ENCODE measurements around the gene PHACTR4. TPM values are rescaled to one million over a fixed set of nuclear protein-coding genes. Genes with fewer than 3 reads are reported as not detected.

PHACTR4 gene
- total and polyA plus RNA-seq, 2 of the 4 experiments (the other 2 are of a cell fraction), result 7.5 to 15.0 TPM

- Histone ChIP-seq H4K8ac (ENCODE audit: low read depth in 2 of 2, low read length in 2 of 2) (no peak overlapping the region), H3K4me2 (ENCODE audit: low read depth, low read length) (peak overlapping the region; percentile 26; the same call in 1 of the 2 replicates), H3K4me3 (ENCODE audit: insufficient read depth, low read depth, low read length) (no peak overlapping the region), H2BK20ac (ENCODE audit: low read depth, low read length) (no peak overlapping the region), H3K9me1 (ENCODE audit: insufficient read depth, low read length) (no peaks in the 10 kb centered on the region; the same call in 1 of the 2 replicates), H2BK5ac (ENCODE audit: low read depth, low read length, poor library complexity, severe bottlenecking) (peak overlapping the region; percentile 7), H3K27me3 (ENCODE audit: control insufficient read depth, insufficient read depth, low read length) (no peaks in the 10 kb centered on the region), H2AFZ (replicated peaks; ENCODE audit: low read length, poor library complexity) (no peak overlapping the region), H2AK9ac (replicated peaks; ENCODE audit: low read depth, low read length, poor library complexity) (no peak overlapping the region), H3K4me1 (ENCODE audit: control insufficient read depth, insufficient read depth, low read length) (peaks cover 2% of the 10 kb centered on the region; the same call in 1 of the 2 replicates), H3K9me3 (ENCODE audit: control insufficient read depth, insufficient read depth, low read length) (no peaks in the 10 kb centered on the region), H3K36me3 (ENCODE audit: control insufficient read depth, insufficient read depth, low read length) (no peaks in the 10 kb centered on the region), H3K27ac (ENCODE audit: insufficient read depth, low read length) (no peak overlapping the region), H3K56ac (ENCODE audit: extremely low read depth, insufficient read depth, low read length) (no peak overlapping the region), H4K20me1 (ENCODE audit: insufficient read depth, low read length) (peaks cover 14% of the 10 kb centered on the region; the same call in 1 of the 2 replicates), H3K23ac (ENCODE audit: low read depth, low read length) (no peak overlapping the region), H3K14ac (replicated peaks; ENCODE audit: low read depth, low read length) (no peak overlapping the region), H4K5ac (ENCODE audit: low read depth, low read length) (no peak overlapping the region), H2BK120ac (ENCODE audit: low read depth, low read length) (no peak overlapping the region), H2AK5ac (ENCODE audit: low read depth, low read length) (no peak overlapping the region), H3K9ac (ENCODE audit: low read depth, low read length) (no peak overlapping the region), H4K91ac (ENCODE audit: insufficient read depth, low read depth, low read length) (no peak overlapping the region), H3K4ac (ENCODE audit: low read depth, low read length) (no peak overlapping the region), H3K18ac (ENCODE audit: low read depth, low read length) (no peak overlapping the region), H3K79me1 (ENCODE audit: low read depth in 1 of 2, low read length in 2 of 2) (peaks cover 14 to 45% of the 10 kb centered on the region in 2 experiments), H2BK15ac (ENCODE audit: low read depth, low read length) (no peak overlapping the region)
- dilution Hi-C loops (cut with HindIII; ENCODE audit: low sequenced_read_pairs, unreplicated experiment), result no loop called here
- in situ Hi-C loops (cut with MboI; ENCODE audit: low sequenced_read_pairs), result no loop called here
- POLR2A ChIA-PET (ENCODE audit: unreplicated experiment), result no interaction called here
- CTCF ChIA-PET, result interaction anchor here (0.6 kb wide), 1 partner anchor 12 kb away, joined by 7 read pairs; no protein-coding TSS in a partner anchor
- no TSS peak for BruUV-seq (replicated peaks)
- TF ChIP-seq MXI1 (IDR thresholded peaks at IDR 0.05; ENCODE audit: borderline replicate concordance, low read depth, low read length) (no peak), CTCF (conservative IDR thresholded peaks at IDR 0.05; ENCODE audit: low read depth, low read length) (no peak), BHLHE40 (IDR thresholded peaks at IDR 0.05; ENCODE audit: low read depth, low read length) (no peak), CHD1 (IDR thresholded peaks at IDR 0.05; ENCODE audit: low read depth, low read length) (no peak), FOS (IDR thresholded peaks at IDR 0.05; ENCODE audit: low read depth, low read length) (no peak)
- no peak for DNase-seq
- intact Hi-C loops (cut with micrococcal nuclease), result no loop called here
- ATAC-seq (ENCODE audit: low read depth), result no peak
Measured at GRCh38 chr1:28439320-28439719, 69.8 kb downstream of the PHACTR4 start.
